HG03280 (cell line): ENCODE data around the gene MATN1.

Experiments used
- ATAC-seq: cut with Tn5 transposase; IDR thresholded peaks from one replicate; pipeline ENCODE4 v1.9.1; 2021; ENCODE audit warnings: mild to moderate bottlenecking, moderate library complexity; ENCODE audit not compliant: unreplicated experiment

MATN1 gene

GRCh38 chr1:30684881-30685795 is 38.2 kb downstream of the MATN1 start:
- ATAC-seq = no peak

GRCh38 chr1:30684259-30684658 is 39.1 kb downstream of the MATN1 start:
- no peak for ATAC-seq

- ATAC-seq = no peak
These were observed 39.7 kb downstream of the MATN1 start for GRCh38 chr1:30683699-30684098.

- ATAC-seq = no peak
These were observed 40.7 kb downstream of the MATN1 start for GRCh38 chr1:30682396-30683275.

- no peak for ATAC-seq
These were observed 41.6 kb downstream of the MATN1 start for GRCh38 chr1:30681782-30682181.

GRCh38 chr1:30680879-30681278 is 42.5 kb downstream of the MATN1 start:
- ATAC-seq = no peak

- no peak for ATAC-seq
These were observed 43.0 kb downstream of the MATN1 start for GRCh38 chr1:30680429-30680828.

- no peak for ATAC-seq
These were observed 43.4 kb downstream of the MATN1 start for GRCh38 chr1:30679976-30680305.

GRCh38 chr1:30679201-30679975 is 44.0 kb downstream of the MATN1 start:
- no peak for ATAC-seq

GRCh38 chr1:30678209-30678608 is 45.2 kb downstream of the MATN1 start:
- no peak for ATAC-seq

- no peak for ATAC-seq
These were observed 45.9 kb downstream of the MATN1 start for GRCh38 chr1:30677471-30677870.

GRCh38 chr1:30675761-30676160 is 47.6 kb downstream of the MATN1 start:
- ATAC-seq = no peak

GRCh38 chr1:30675289-30675688 is 48.1 kb downstream of the MATN1 start:
- no peak for ATAC-seq

- ATAC-seq = no peak
These were observed 50.0 kb downstream of the MATN1 start for GRCh38 chr1:30673395-30673794.

- no peak for ATAC-seq
These were observed 50.7 kb downstream of the MATN1 start for GRCh38 chr1:30672661-30673060.

- ATAC-seq = no peak
These were observed 52.9 kb downstream of the MATN1 start for GRCh38 chr1:30670240-30671060.

GRCh38 chr1:30668546-30669327 is 54.6 kb downstream of the MATN1 start:
- no peak for ATAC-seq

- ATAC-seq = no peak
These were observed 55.4 kb downstream of the MATN1 start for GRCh38 chr1:30668024-30668423.

GRCh38 chr1:30666756-30667273 is 56.6 kb downstream of the MATN1 start:
- ATAC-seq = no peak
